ENCODE data around the gene LY86.

GRCh38 chr6:6634735-6635075 lies 46.2 kb downstream of the LY86 start:
- no peak for TF ChIP-seq PAX5 (IDR thresholded peaks at IDR 0.05; ENCODE audit: insufficient read depth, low read length, severe bottlenecking)
- TF ChIP-seq POLR2AphosphoS5 (IDR thresholded peaks at IDR 0.05; ENCODE audit: low read depth, low read length) = no peak
- no peak for TF ChIP-seq POLR2A (IDR thresholded peaks at IDR 0.05; ENCODE audit: low read depth, low read length)
- TF ChIP-seq TAF1 (IDR thresholded peaks at IDR 0.05; ENCODE audit: low read depth, low read length) = no peak
- TF ChIP-seq SPI1 (IDR thresholded peaks at IDR 0.05; ENCODE audit: low read depth, low read length) = no peak
